GM23338 (cell line): Measurements from ENCODE around the gene MEIOB. TPM values are rescaled to one million over a fixed set of nuclear protein-coding genes. Genes with fewer than 3 reads are reported as not detected.

ENCODE experiments used
- polyA plus RNA-seq: library from polyadenylated mRNA; unstranded; fragments of >200 nt; fragmentation: Nextera tagmentation; extraction: Ambion mirVana; gene quantifications from 2 replicates; pipeline ENCODE4 v1.2.1, GENCODE V29; 2016
- total RNA-seq: library from RNA; depleted of rRNA; stranded (reverse); fragments of >200 nt; shearing (Covaris generic); gene quantifications from 2 replicates; pipeline ENCODE4 v1.2.3, GENCODE V29; 2014; rRNA removed

Gene MEIOB
- total and polyA plus RNA-seq, 2 experiments from 2014 or later = 7.3 to 8.7 TPM

Other genes with a start within 250 kb of the MEIOB start
- gene JPT2, start 193.9 kb downstream of the MEIOB start, total RNA-seq = 139 and 140 TPM in 2 replicates
- gene JPT2, start 193.9 kb downstream of the MEIOB start, polyA plus RNA-seq = 43.8 and 47.1 TPM in 2 replicates
- 52.2 and 58.4 TPM in 2 replicates for gene MAPK8IP3, start 166.0 kb downstream of the MEIOB start, total RNA-seq
- gene MAPK8IP3, start 166.0 kb downstream of the MEIOB start, polyA plus RNA-seq = 10.7 and 11.3 TPM in 2 replicates
- 73.7 and 95.3 TPM in 2 replicates for gene NME3, start 100.6 kb downstream of the MEIOB start, total RNA-seq
- gene NME3, start 100.6 kb downstream of the MEIOB start, polyA plus RNA-seq = 130 and 153 TPM in 2 replicates
- 15.0 and 17.3 TPM in 2 replicates for gene EME2, start 99.4 kb downstream of the MEIOB start, total RNA-seq
- 4.1 TPM in 2 replicates for gene EME2, start 99.4 kb downstream of the MEIOB start, polyA plus RNA-seq
- 223 and 248 TPM in 2 replicates for gene MRPS34, start 99.0 kb downstream of the MEIOB start, total RNA-seq
- gene MRPS34, start 99.0 kb downstream of the MEIOB start, polyA plus RNA-seq = 370 and 391 TPM in 2 replicates
- 34.7 and 42.8 TPM in 2 replicates for gene SPSB3, start 89.6 kb downstream of the MEIOB start, total RNA-seq
- 27.1 and 33.9 TPM in 2 replicates for gene SPSB3, start 89.6 kb downstream of the MEIOB start, polyA plus RNA-seq
- 143 and 175 TPM in 2 replicates for gene NUBP2, start 89.2 kb downstream of the MEIOB start, total RNA-seq
- 79.0 and 79.4 TPM in 2 replicates for gene NUBP2, start 89.2 kb downstream of the MEIOB start, polyA plus RNA-seq
- gene IGFALS, start 78.5 kb downstream of the MEIOB start, total RNA-seq = not detected in 2 replicates
- 0.16 TPM in 1 of 2 replicates, not detected in the other for gene IGFALS, start 78.5 kb downstream of the MEIOB start, polyA plus RNA-seq
- gene HAGH, start 45.3 kb downstream of the MEIOB start, total RNA-seq = 24.7 and 30.6 TPM in 2 replicates
- 28.5 and 28.9 TPM in 2 replicates for gene HAGH, start 45.3 kb downstream of the MEIOB start, polyA plus RNA-seq
- 17.3 and 21.0 TPM in 2 replicates for gene FAHD1, start 45.0 kb downstream of the MEIOB start, total RNA-seq
- gene FAHD1, start 45.0 kb downstream of the MEIOB start, polyA plus RNA-seq = 23.9 and 24.2 TPM in 2 replicates
- not detected in 2 replicates for gene HS3ST6, start 46.3 kb upstream of the MEIOB start, total RNA-seq
- 0.17 and 0.21 TPM in 2 replicates for gene HS3ST6, start 46.3 kb upstream of the MEIOB start, polyA plus RNA-seq
- gene MSRB1, start 71.0 kb upstream of the MEIOB start, total RNA-seq = 23.9 and 31.3 TPM in 2 replicates
- gene MSRB1, start 71.0 kb upstream of the MEIOB start, polyA plus RNA-seq = 29.6 and 30.4 TPM in 2 replicates
- gene RPL3L, start 82.5 kb upstream of the MEIOB start, total RNA-seq = 0.31 and 0.59 TPM in 2 replicates
- 0.68 and 1.1 TPM in 2 replicates for gene RPL3L, start 82.5 kb upstream of the MEIOB start, polyA plus RNA-seq
- 244 and 280 TPM in 2 replicates for gene NDUFB10, start 87.4 kb upstream of the MEIOB start, total RNA-seq
- 495 and 527 TPM in 2 replicates for gene NDUFB10, start 87.4 kb upstream of the MEIOB start, polyA plus RNA-seq
- 3,232 and 3,786 TPM in 2 replicates for gene RPS2, start 92.7 kb upstream of the MEIOB start, total RNA-seq
- gene RPS2, start 92.7 kb upstream of the MEIOB start, polyA plus RNA-seq = 3,992 and 4,335 TPM in 2 replicates
- gene RNF151, start 94.7 kb upstream of the MEIOB start, total RNA-seq = not detected in 2 replicates
- gene RNF151, start 94.7 kb upstream of the MEIOB start, polyA plus RNA-seq = not detected in 2 replicates
- gene TBL3, start 99.9 kb upstream of the MEIOB start, total RNA-seq = 122 and 157 TPM in 2 replicates
- 67.0 and 68.8 TPM in 2 replicates for gene TBL3, start 99.9 kb upstream of the MEIOB start, polyA plus RNA-seq
- gene NOXO1, start 109.3 kb upstream of the MEIOB start, total RNA-seq = 1.2 and 2.0 TPM in 2 replicates
- gene NOXO1, start 109.3 kb upstream of the MEIOB start, polyA plus RNA-seq = 2.0 and 2.6 TPM in 2 replicates
- gene GFER, start 112.0 kb upstream of the MEIOB start, total RNA-seq = 40.1 and 53.2 TPM in 2 replicates
- 64.5 and 68.5 TPM in 2 replicates for gene GFER, start 112.0 kb upstream of the MEIOB start, polyA plus RNA-seq
- 72.2 and 77.7 TPM in 2 replicates for gene SYNGR3, start 117.8 kb upstream of the MEIOB start, total RNA-seq
- gene SYNGR3, start 117.8 kb upstream of the MEIOB start, polyA plus RNA-seq = 44.7 and 45.4 TPM in 2 replicates
- gene ZNF598, start 137.7 kb upstream of the MEIOB start, total RNA-seq = 31.7 and 48.6 TPM in 2 replicates
- gene ZNF598, start 137.7 kb upstream of the MEIOB start, polyA plus RNA-seq = 8.5 and 10.2 TPM in 2 replicates
- 1.9 and 4.5 TPM in 2 replicates for gene NPW, start 147.6 kb upstream of the MEIOB start, total RNA-seq
- 37.0 and 37.6 TPM in 2 replicates for gene NPW, start 147.6 kb upstream of the MEIOB start, polyA plus RNA-seq
- 15.4 and 16.5 TPM in 2 replicates for gene NHERF2, start 154.7 kb upstream of the MEIOB start, total RNA-seq
- 12.0 and 21.0 TPM in 2 replicates for gene NHERF2, start 154.7 kb upstream of the MEIOB start, polyA plus RNA-seq
- 84.6 and 97.1 TPM in 2 replicates for gene NTHL1, start 175.7 kb upstream of the MEIOB start, total RNA-seq
- gene NTHL1, start 175.7 kb upstream of the MEIOB start, polyA plus RNA-seq = 87.9 and 94.9 TPM in 2 replicates
- 81.4 and 93.0 TPM in 2 replicates for gene TSC2, start 175.8 kb upstream of the MEIOB start, total RNA-seq
- gene TSC2, start 175.8 kb upstream of the MEIOB start, polyA plus RNA-seq = 36.3 and 40.5 TPM in 2 replicates